H9 (cell line): ENCODE results near the gene IAH1. TPM values are rescaled to one million over a fixed set of nuclear protein-coding genes. Genes with fewer than 3 reads are reported as not detected.

Source experiments
- DNase-seq: peaks from one replicate; pipeline ENCODE4 v3.0.0-alpha.2; 2017
- H2AFZ ChIP-seq: one replicate; pipeline ENCODE4 v1.6.1; 2013; ENCODE audit warnings: mild to moderate bottlenecking, low read length, control low read depth, moderate library complexity
- H2AK5ac ChIP-seq: 2 replicates; pipeline ENCODE4 v1.6.1; 2013; ENCODE audit warnings: low read length, control low read depth, mixed read lengths; ENCODE audit not compliant: insufficient read length
- H2BK120ac ChIP-seq: one replicate; pipeline ENCODE4 v1.6.1; 2013; ENCODE audit warnings: low read depth, mild to moderate bottlenecking, low read length, control low read depth, inconsistent platforms; ENCODE audit not compliant: poor library complexity, severe bottlenecking
- H2BK12ac ChIP-seq: 2 replicates; pipeline ENCODE4 v1.6.1; 2013; ENCODE audit warnings: low read length, control low read depth, mixed read lengths, low read depth; ENCODE audit not compliant: insufficient read length
- H2BK15ac ChIP-seq: 2 replicates; pipeline ENCODE4 v1.6.1; 2013; ENCODE audit warnings: low read depth, low read length, control low read depth
- H2BK20ac ChIP-seq: one replicate; pipeline ENCODE4 v1.6.1; 2013; ENCODE audit warnings: low read depth, mild to moderate bottlenecking, low read length, control low read depth, inconsistent platforms; ENCODE audit not compliant: poor library complexity, severe bottlenecking
- H2BK5ac ChIP-seq: 2 replicates; pipeline ENCODE4 v1.6.1; 2013; ENCODE audit warnings: low read length, control low read depth, mixed read lengths; ENCODE audit not compliant: insufficient read length
- H3K14ac ChIP-seq: 2 replicates; pipeline ENCODE4 v1.6.1; 2013; ENCODE audit warnings: low read length, control low read depth; ENCODE audit not compliant: insufficient read depth
- H3K18ac ChIP-seq: 2 replicates; pipeline ENCODE4 v1.6.1; 2013; ENCODE audit warnings: low read depth, mild to moderate bottlenecking, mixed read lengths, low read length, control low read depth; ENCODE audit not compliant: insufficient read length
- H3K23ac ChIP-seq: 2 replicates; pipeline ENCODE4 v1.6.1; 2013; ENCODE audit warnings: low read length, control low read depth, mixed read lengths, low read depth; ENCODE audit not compliant: insufficient read length
- H3K23me2 ChIP-seq: 2 replicates; pipeline ENCODE4 v1.6.1; 2013; ENCODE audit warnings: low read depth, mild to moderate bottlenecking, mixed read lengths, low read length, control low read depth; ENCODE audit not compliant: insufficient read length, poor library complexity, severe bottlenecking
- H3K27ac ChIP-seq: 2 replicates; pipeline ENCODE4 v1.5.1; 2013; ENCODE audit warnings: low read length, control low read depth, mixed read lengths, low read depth; ENCODE audit not compliant: insufficient read length
- H3K27me3 ChIP-seq: 2 replicates; pipeline ENCODE4 v1.6.1; 2013; ENCODE audit warnings: low read length, control low read depth, inconsistent platforms; ENCODE audit not compliant: insufficient read depth
- H3K4ac ChIP-seq: 2 replicates; pipeline ENCODE4 v1.6.1; 2013; ENCODE audit warnings: low read depth, mild to moderate bottlenecking, control low read depth, inconsistent platforms, low read length, moderate library complexity
- H3K4me1 ChIP-seq: 2 replicates; pipeline ENCODE4 v1.6.1; 2013; ENCODE audit warnings: low read length, control low read depth, inconsistent platforms; ENCODE audit not compliant: insufficient read depth
- H3K4me2 ChIP-seq: 2 replicates; pipeline ENCODE4 v1.6.1; 2013; ENCODE audit warnings: low read length, control low read depth, mixed read lengths; ENCODE audit not compliant: insufficient read length, insufficient read depth
- H3K56ac ChIP-seq: 2 replicates; pipeline ENCODE4 v1.6.1; 2013; ENCODE audit warnings: low read depth, mild to moderate bottlenecking, mixed read lengths, low read length, control low read depth; ENCODE audit not compliant: insufficient read length
- H3K79me1 ChIP-seq: 2 replicates; pipeline ENCODE4 v1.6.1; 2013; ENCODE audit warnings: low read depth, mild to moderate bottlenecking, moderate library complexity, low read length, control low read depth, inconsistent platforms; ENCODE audit not compliant: insufficient read depth, poor library complexity, severe bottlenecking
- H3K79me2 ChIP-seq: 2 replicates; pipeline ENCODE4 v1.6.1; 2013; ENCODE audit warnings: low read length, control low read depth, inconsistent platforms; ENCODE audit not compliant: insufficient read depth
- H3K9ac ChIP-seq: 2 replicates; pipeline ENCODE4 v1.6.1; 2013; ENCODE audit warnings: low read length, control low read depth, mixed read lengths; ENCODE audit not compliant: insufficient read length; ENCODE audit errors: extremely low read depth
- H3K9me3 ChIP-seq: one replicate; pipeline ENCODE4 v1.6.1; 2013; ENCODE audit warnings: low read depth, low read length, inconsistent platforms; ENCODE audit not compliant: control insufficient read depth
- H3T11ph ChIP-seq: one replicate; pipeline ENCODE4 v1.6.1; 2013; ENCODE audit warnings: mild to moderate bottlenecking, low read length, control low read depth, inconsistent platforms
- H4K20me1 ChIP-seq: one replicate; pipeline ENCODE4 v1.6.1; 2013; ENCODE audit not compliant: control insufficient read depth, insufficient read length, insufficient read depth
- H4K5ac ChIP-seq: 2 replicates; pipeline ENCODE4 v1.6.1; 2013; ENCODE audit warnings: low read depth, mild to moderate bottlenecking, mixed read lengths, low read length, control low read depth; ENCODE audit not compliant: insufficient read length
- H4K8ac ChIP-seq: replicated peaks from 2 replicates; pipeline ENCODE4 v1.6.1; 2013; ENCODE audit warnings: low read length, control low read depth, mixed read lengths, low read depth; ENCODE audit not compliant: insufficient read length
- H4K91ac ChIP-seq: 2 replicates; pipeline ENCODE4 v1.6.1; 2013; ENCODE audit warnings: low read depth, mild to moderate bottlenecking, moderate library complexity, mixed read lengths, low read length, control low read depth; ENCODE audit not compliant: insufficient read length
- H3K27ac Mint-ChIP-seq, 3 experiments: 2 replicates in 2 of 3; 3 replicates in 1 of 3; pipeline ENCODE4 v1.8.0; 2020 to 2021; ENCODE audit warnings: mixed read lengths in 3 of 3, mild to moderate bottlenecking in 1 of 3, moderate library complexity in 1 of 3
- H3K27me3 Mint-ChIP-seq: 2 replicates; pipeline ENCODE4 v1.8.0; 2021; ENCODE audit warnings: low read depth, mild to moderate bottlenecking, moderate library complexity, mixed read lengths
- H3K36me3 Mint-ChIP-seq, 3 experiments: 2 replicates in 2 of 3; 3 replicates in 1 of 3; pipeline ENCODE4 v1.8.0; 2020 to 2021; ENCODE audit warnings: low read depth in 3 of 3, mixed read lengths in 3 of 3; ENCODE audit not compliant: insufficient read depth in 1 of 3
- H3K4me1 Mint-ChIP-seq, 2 experiments: 2 replicates each; pipeline ENCODE4 v1.8.0; 2020; ENCODE audit warnings: mixed read lengths in 2 of 2
- H3K4me3 Mint-ChIP-seq, 2 experiments: 2 replicates in 1 of 2; 3 replicates in 1 of 2; pipeline ENCODE4 v1.8.0; 2020 to 2021; ENCODE audit warnings: mild to moderate bottlenecking in 2 of 2, mixed read lengths in 2 of 2, moderate library complexity in 1 of 2
- H3K9me3 Mint-ChIP-seq, 2 experiments: 2 replicates in 1 of 2; 3 replicates in 1 of 2; pipeline ENCODE4 v1.8.0; 2020; ENCODE audit warnings: mild to moderate bottlenecking in 2 of 2, mixed read lengths in 2 of 2, moderate library complexity in 1 of 2
- WGBS: extraction: QIAGEN DNeasy Blood & Tissue Kit; methylation state at CpG from one replicate; pipeline ENCODE4 v1.1.7; 2013; ENCODE audit warnings: missing lambda C conversion rate, low lambda C conversion rate, mixed read lengths; ENCODE audit not compliant: insufficient read length; ENCODE audit errors: extremely low coverage; 5-methylcytosine and 5-hydroxymethylcytosine counted together
- total RNA-seq: library from RNA; stranded (reverse); gene quantifications from 2 replicates; pipeline ENCODE4 v1.2.1, GENCODE V29; 2021
- TF ChIP-seq, protein P1 (sequence below): fragments of 200-600 bp; sonication (generic); conservative IDR thresholded peaks from 3 replicates; pipeline ENCODE4 v1.8.0; 2021; ENCODE audit warnings: antibody characterized with exemption, mild to moderate bottlenecking

Gene IAH1
- total RNA-seq, 1 experiment from 2014 or later: 25.6 TPM

- Mint-ChIP-seq H3K27me3 (peaks cover 1% of the 10 kb centered on the region), H3K36me3 (peaks cover 11 to 51% (median 28%) of the 10 kb centered on the region in 3 experiments; a peak in 6 of 7 replicates), H3K9me3 (peaks cover 3 to 9% of the 10 kb centered on the region in 2 experiments; a peak in 3 of 5 replicates), H3K4me3 (no peak overlapping the region), H3K4me1 (peaks cover 16 to 17% of the 10 kb centered on the region in 2 experiments), H3K27ac (no peak overlapping the region)
- no peaks in the 10 kb centered on the region for H3K79me2 ChIP-seq
- no peak overlapping the region for H2BK12ac ChIP-seq
- no peak overlapping the region for H3K9ac ChIP-seq
- H3K4me2 ChIP-seq: no peak overlapping the region
- no peak for DNase-seq
- no peak overlapping the region for H2BK20ac ChIP-seq
- H3K23me2 ChIP-seq: peaks cover 1% of the 10 kb centered on the region
- H4K20me1 ChIP-seq: no peaks in the 10 kb centered on the region
- no peak overlapping the region for H2BK15ac ChIP-seq
- no peak overlapping the region for H3K56ac ChIP-seq
- no peaks in the 10 kb centered on the region for H3K9me3 ChIP-seq
- no peaks in the 10 kb centered on the region for H3K79me1 ChIP-seq
- no peak overlapping the region for H4K91ac ChIP-seq
- no peak overlapping the region for H4K8ac ChIP-seq
- no peak overlapping the region for H3K23ac ChIP-seq
- no CpG with 5 or more reads among the region's 4 CpGs for WGBS
- no peak overlapping the region for H3K4ac ChIP-seq
- H2BK120ac ChIP-seq: no peak overlapping the region
- H3K18ac ChIP-seq: no peak overlapping the region
- H3K4me1 ChIP-seq: no peaks in the 10 kb centered on the region
- H3K14ac ChIP-seq: no peak overlapping the region
- H2AK5ac ChIP-seq: no peak overlapping the region
- H2AFZ ChIP-seq: no peak overlapping the region
- no peaks in the 10 kb centered on the region for H3K27me3 ChIP-seq
- H3K27ac ChIP-seq: no peak overlapping the region
- no peak overlapping the region for H4K5ac ChIP-seq
- no peak overlapping the region for H3T11ph ChIP-seq
- no peak overlapping the region for H2BK5ac ChIP-seq
- TF ChIP-seq, protein P1, sequence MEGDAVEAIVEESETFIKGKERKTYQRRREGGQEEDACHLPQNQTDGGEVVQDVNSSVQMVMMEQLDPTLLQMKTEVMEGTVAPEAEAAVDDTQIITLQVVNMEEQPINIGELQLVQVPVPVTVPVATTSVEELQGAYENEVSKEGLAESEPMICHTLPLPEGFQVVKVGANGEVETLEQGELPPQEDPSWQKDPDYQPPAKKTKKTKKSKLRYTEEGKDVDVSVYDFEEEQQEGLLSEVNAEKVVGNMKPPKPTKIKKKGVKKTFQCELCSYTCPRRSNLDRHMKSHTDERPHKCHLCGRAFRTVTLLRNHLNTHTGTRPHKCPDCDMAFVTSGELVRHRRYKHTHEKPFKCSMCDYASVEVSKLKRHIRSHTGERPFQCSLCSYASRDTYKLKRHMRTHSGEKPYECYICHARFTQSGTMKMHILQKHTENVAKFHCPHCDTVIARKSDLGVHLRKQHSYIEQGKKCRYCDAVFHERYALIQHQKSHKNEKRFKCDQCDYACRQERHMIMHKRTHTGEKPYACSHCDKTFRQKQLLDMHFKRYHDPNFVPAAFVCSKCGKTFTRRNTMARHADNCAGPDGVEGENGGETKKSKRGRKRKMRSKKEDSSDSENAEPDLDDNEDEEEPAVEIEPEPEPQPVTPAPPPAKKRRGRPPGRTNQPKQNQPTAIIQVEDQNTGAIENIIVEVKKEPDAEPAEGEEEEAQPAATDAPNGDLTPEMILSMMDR: no peak
Measured at GRCh38 chr2:9480157-9480556, 5.8 kb downstream of the IAH1 start.
